Colonic mucosa (tissue), 4 donors: Measurements from ENCODE around the gene MZT2A. TPM values are rescaled to one million over a fixed set of nuclear protein-coding genes. Genes with fewer than 3 reads are reported as not detected.
"Not testable (repeated sequence)": the region's sequence is repeated elsewhere in the genome, so short reads cannot be mapped to it uniquely, and the experiment has no call there.

Experiments used
- DNase-seq: peaks from one replicate; pipeline ENCODE4 v3.0.0-alpha.2; 2020
- H3K27ac ChIP-seq: fragments of 200-600 bp; one replicate; pipeline ENCODE4 v1.8.0; 2021
- H3K27me3 ChIP-seq: fragments of 200-600 bp; one replicate; pipeline ENCODE4 v1.8.0; 2021
- H3K36me3 ChIP-seq: fragments of 200-600 bp; one replicate; pipeline ENCODE4 v1.8.0; 2021
- H3K4me1 ChIP-seq: fragments of 200-600 bp; one replicate; pipeline ENCODE4 v1.8.0; 2021; ENCODE audit warnings: mild to moderate bottlenecking
- H3K4me3 ChIP-seq: fragments of 200-600 bp; one replicate; pipeline ENCODE4 v1.8.0; 2021
- H3K9ac ChIP-seq, 2 donors: one replicate each; pipeline ENCODE4 v1.7.0; 2013; ENCODE audit warnings: control low read depth in 2 of 2, low read depth in 2 of 2, low read length in 2 of 2
- H3K9me3 ChIP-seq: fragments of 200-600 bp; one replicate; pipeline ENCODE4 v1.8.0; 2021
- intact Hi-C: fragments of 100-400 bp; cut with DNase I; formaldehyde crosslinking; loops from one replicate; pipeline ENCODE4 v1.14.1; 2022
- total RNA-seq, 2 donors: library from RNA; stranded (reverse); fragmentation: NEBNext Ultra II Directional in 1 of 2; extraction: Animal tissue kit (Norgen Biotek cat#: 25700) in 1 of 2; gene quantifications; one replicate each; pipeline ENCODE4 v1.2.1, GENCODE V29; 2021
- TF ChIP-seq, protein P1 (sequence below): fragments of 200-600 bp; IDR thresholded peaks from one replicate; pipeline ENCODE4 v1.8.0; 2022; ENCODE audit warnings: antibody characterized with exemption, mild to moderate bottlenecking
- donor health status: healthy.
- donor health status: DM: no; HTN: no; CAD: no.
- donor health status: DM: no; HTN: no; CAD: no.

The MZT2A gene, protein sequence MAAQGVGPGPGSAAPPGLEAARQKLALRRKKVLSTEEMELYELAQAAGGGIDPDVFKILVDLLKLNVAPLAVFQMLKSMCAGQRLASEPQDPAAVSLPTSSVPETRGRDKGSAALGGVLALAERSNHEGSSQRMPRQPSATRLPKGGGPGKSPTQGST
- 100 to 1,000 TPM; 120 to 125 TPM for total RNA-seq

DNA sequence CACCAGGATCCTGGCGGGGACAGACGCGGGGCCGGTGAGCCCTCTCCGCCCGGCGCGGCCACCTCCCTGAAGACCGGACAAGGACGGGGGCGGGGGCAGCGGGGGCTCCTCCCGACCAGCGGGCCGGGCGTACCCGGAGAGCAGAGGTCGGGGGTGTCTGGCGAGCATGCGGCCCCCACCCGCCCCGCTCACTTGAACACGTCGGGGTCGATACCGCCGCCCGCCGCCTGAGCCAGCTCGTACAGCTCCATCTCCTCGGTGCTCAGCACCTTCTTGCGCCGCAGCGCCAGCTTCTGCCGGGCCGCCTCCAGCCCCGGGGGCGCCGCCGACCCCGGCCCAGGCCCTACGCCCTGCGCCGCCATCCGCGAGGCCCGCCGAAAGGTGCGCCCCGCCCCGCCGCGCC, at the start of gene MZT2A:
Gene MZT2A (minus strand): TSS at position 383 of the 403 bp plus-strand sequence. CDS start 21 bp downstream, at position 362.
- intact Hi-C loops, result loop anchor here (10.0 kb wide), 1 partner anchor 183 kb away; no protein-coding TSS in a partner anchor
- H3K9me3 ChIP-seq, H3K4me1 ChIP-seq, H3K36me3 ChIP-seq, DNase-seq, H3K27me3 ChIP-seq: not testable (repeated sequence)
- H3K9ac ChIP-seq, result peak within 1 kb of the TSS; percentile 88 to 95
- H3K4me3 ChIP-seq, result peak within 1 kb of the TSS; percentile 79
- peak within 1 kb of the TSS; percentile 94 for H3K27ac ChIP-seq

DNA sequence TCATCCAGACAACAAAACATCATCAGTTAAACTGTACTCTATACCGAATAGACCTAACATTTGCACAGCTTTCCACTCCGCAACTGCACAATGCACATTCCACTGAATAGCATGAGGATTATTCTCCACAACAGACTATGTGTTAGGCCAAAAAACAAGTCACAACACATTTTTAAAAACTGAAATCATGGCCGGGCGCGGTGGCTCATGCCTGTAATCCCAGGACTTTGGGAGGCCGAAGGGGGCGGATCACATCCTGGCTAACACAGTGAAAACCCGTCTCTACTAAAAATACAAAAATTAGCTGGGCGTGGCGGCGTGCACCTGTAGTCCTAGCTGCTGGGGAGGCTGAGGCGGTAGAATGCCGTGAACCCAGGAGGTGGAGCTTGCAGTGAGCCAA, 46.7 kb upstream of the MZT2A start:
- H3K9ac ChIP-seq, intact Hi-C loops, H3K4me1 ChIP-seq, DNase-seq, H3K27ac ChIP-seq, H3K4me3 ChIP-seq, H3K27me3 ChIP-seq, H3K36me3 ChIP-seq, H3K9me3 ChIP-seq: not testable (repeated sequence)

DNA sequence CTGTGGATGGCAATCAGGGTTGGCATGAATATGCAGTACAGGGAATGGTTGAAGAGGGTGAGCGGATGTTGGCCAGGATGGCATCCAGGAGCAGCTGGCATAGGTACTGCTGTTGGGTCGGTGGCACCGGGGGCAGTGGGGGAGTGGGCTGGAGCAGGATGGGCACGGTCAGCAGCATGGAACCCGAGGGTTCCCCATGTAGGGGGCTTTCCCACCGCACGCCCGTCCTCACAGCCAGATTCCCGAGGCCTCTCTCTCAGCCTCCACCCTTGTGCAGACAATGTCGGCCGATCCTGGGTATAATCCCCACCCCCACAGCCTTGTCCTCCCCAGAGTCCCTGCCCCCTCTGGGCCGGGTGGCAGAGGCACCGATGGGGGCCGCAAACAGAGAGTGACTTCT, 44.6 kb upstream of the MZT2A start:
- intact Hi-C loops, H3K4me3 ChIP-seq, H3K9me3 ChIP-seq, H3K4me1 ChIP-seq, H3K9ac ChIP-seq, H3K36me3 ChIP-seq, H3K27me3 ChIP-seq, H3K27ac ChIP-seq, DNase-seq: not testable (repeated sequence)

DNA sequence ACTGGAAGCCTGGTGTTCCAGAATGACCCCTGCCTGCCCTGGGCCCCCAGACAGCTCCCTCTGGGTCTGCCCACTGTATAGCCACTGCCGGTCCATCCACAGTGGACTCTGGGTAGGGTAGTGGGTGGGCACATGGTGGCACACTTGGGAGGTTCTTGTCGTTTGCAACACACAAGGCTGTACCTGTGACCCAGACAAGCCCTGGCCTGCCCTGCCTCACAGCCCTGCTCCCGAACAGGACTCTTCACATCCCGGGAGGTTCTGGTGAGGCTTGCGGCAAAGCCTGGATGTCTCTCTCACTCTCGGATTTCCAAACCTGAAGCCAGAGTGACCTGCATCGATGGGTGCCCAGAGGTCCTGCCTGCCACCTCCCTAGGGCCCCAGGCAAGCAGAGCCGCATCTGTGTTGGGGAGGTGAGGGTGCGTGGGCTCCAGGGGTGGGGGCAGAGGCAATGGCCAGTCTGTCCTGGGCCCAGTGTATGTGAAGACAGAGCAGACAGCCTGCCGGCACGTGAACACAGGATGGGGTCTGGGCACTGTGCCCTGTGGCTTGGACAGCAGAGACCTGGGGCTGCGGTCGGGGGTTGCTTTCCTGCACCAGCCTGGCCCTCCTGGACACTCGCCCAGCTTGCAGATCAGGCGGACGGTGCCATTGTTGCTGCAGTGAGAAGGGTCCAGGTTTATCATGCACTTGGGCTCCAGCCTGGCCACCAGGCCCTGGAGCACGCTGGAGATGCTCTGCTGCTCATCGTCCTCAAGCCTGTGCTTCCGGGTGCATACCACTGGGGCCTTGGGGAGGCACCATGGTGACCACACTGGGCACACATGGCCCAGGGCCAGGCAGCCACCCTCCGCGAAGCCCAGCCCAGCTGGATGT, 44.0 kb upstream of the MZT2A start:
- H3K27me3 ChIP-seq, intact Hi-C loops, H3K9ac ChIP-seq, H3K4me1 ChIP-seq, H3K9me3 ChIP-seq, DNase-seq, H3K27ac ChIP-seq, H3K36me3 ChIP-seq, H3K4me3 ChIP-seq: not testable (repeated sequence)

DNA sequence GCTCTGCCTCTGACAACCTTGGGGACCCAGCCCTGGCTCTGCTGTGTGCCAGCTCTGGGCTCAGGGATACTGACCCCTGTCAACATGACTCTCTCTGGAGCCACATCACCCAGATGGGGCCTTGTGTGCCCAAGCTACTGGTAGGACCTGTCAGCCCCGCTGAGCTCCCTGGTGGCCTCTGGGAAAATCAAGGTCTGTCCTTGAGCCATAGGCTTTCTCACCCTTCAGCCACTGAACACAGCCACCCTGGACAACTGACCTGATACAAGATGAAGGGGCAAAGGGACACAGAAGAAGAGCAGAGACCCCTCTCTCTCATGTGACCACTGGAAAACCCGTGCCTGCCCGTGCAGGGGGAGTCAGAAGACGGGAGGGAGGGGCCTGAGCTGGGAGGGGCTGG, 43.3 kb upstream of the MZT2A start:
- DNase-seq, result no peak
- intact Hi-C loops, result no loop called here

DNA sequence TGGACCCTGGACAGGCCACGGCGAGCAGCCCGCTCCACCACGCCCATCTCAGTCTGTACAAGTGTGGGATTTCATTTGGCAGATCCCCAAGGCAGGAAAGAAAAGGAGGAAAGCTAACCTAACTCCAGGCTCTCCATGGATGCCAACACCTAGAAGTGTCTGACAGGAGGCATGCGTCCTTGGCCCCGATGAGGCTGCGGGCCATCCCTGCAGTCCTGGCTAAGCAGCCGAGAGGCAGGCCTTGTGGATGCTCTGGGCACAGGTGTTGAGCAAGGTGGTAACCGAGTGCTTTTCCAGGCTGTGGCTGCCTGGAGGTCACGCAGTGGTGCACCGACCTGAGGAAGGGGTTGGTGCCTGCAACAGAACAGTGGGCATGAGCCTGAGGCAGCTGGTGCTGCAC, 42.8 kb upstream of the MZT2A start:
- H3K27me3 ChIP-seq, H3K27ac ChIP-seq, H3K36me3 ChIP-seq, H3K9ac ChIP-seq, H3K4me1 ChIP-seq, intact Hi-C loops, H3K9me3 ChIP-seq, H3K4me3 ChIP-seq: not testable (repeated sequence)
- peak; percentile 9 for DNase-seq

More for the DNA sequence above, 43.3 kb upstream of the MZT2A start:
- no peak overlapping the region for H3K4me3 ChIP-seq
- H3K4me1 ChIP-seq, result no peaks in the 10 kb centered on the region
- TF ChIP-seq, protein P1, sequence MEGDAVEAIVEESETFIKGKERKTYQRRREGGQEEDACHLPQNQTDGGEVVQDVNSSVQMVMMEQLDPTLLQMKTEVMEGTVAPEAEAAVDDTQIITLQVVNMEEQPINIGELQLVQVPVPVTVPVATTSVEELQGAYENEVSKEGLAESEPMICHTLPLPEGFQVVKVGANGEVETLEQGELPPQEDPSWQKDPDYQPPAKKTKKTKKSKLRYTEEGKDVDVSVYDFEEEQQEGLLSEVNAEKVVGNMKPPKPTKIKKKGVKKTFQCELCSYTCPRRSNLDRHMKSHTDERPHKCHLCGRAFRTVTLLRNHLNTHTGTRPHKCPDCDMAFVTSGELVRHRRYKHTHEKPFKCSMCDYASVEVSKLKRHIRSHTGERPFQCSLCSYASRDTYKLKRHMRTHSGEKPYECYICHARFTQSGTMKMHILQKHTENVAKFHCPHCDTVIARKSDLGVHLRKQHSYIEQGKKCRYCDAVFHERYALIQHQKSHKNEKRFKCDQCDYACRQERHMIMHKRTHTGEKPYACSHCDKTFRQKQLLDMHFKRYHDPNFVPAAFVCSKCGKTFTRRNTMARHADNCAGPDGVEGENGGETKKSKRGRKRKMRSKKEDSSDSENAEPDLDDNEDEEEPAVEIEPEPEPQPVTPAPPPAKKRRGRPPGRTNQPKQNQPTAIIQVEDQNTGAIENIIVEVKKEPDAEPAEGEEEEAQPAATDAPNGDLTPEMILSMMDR, result no peak
- no peaks in the 10 kb centered on the region for H3K27me3 ChIP-seq
- H3K36me3 ChIP-seq, result no peaks in the 10 kb centered on the region
- H3K27ac ChIP-seq, result no peak overlapping the region
- no peaks in the 10 kb centered on the region for H3K9me3 ChIP-seq
- no peak overlapping the region for H3K9ac ChIP-seq

DNA sequence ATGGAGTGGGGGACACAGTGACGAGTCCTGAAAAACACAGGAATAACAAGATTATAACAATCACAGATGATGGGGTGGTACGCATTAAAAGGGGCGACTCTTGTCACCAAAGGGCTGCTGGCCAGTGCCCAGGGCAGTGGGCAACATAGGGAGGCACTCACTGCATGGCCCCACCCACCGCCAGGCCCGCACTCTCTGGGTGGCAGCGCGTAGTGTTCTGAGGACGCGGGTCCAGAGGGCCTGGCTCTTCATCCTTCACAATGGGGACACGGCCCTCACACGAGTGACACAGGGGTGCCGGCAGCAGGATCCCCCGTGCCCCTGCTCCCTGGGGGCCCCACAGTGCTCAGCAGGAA, 42.1 kb upstream of the MZT2A start:
- H3K4me3 ChIP-seq, intact Hi-C loops, H3K9me3 ChIP-seq, H3K27me3 ChIP-seq, H3K27ac ChIP-seq, H3K9ac ChIP-seq, H3K4me1 ChIP-seq, H3K36me3 ChIP-seq: not testable (repeated sequence)
- DNase-seq, result peak; percentile 13

DNA sequence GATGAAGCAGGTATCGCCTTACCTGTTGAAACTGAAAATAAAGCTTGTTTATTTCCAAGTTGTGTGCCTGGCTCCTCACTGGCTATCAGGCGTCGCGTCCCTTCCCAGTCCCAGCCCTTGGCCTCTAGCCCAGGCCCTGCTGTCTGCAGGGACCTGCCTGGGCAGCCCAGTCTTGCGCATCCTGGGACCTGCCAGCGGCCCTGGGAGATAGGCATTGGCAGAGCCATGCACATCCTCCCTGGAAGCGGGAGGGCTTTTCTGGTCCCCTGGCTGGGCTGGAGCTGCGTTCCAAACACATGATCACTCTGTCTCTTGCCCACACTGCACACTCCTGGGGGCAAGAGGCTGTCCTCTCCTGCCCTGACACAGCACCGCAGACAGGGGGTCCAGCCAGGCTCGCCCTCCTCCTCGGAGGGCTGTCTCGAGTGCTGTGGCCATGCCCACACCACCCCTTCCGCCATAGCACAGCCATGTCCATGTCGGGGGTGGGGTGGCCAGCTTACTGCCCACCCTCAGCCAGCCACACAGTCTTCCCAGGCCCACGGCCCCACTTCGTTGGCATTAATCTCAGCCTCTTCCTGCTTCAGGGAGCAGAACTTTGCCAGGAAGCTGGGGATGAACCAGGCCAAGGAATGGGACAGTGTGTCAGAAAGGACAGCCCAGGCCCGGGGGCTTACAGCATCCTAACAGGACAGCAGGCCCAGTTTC, 41.6 kb upstream of the MZT2A start:
- H3K9me3 ChIP-seq, H3K4me1 ChIP-seq, intact Hi-C loops, H3K36me3 ChIP-seq, H3K27me3 ChIP-seq, H3K9ac ChIP-seq, H3K4me3 ChIP-seq, H3K27ac ChIP-seq: not testable (repeated sequence)
- DNase-seq, result peak; percentile 8

DNA sequence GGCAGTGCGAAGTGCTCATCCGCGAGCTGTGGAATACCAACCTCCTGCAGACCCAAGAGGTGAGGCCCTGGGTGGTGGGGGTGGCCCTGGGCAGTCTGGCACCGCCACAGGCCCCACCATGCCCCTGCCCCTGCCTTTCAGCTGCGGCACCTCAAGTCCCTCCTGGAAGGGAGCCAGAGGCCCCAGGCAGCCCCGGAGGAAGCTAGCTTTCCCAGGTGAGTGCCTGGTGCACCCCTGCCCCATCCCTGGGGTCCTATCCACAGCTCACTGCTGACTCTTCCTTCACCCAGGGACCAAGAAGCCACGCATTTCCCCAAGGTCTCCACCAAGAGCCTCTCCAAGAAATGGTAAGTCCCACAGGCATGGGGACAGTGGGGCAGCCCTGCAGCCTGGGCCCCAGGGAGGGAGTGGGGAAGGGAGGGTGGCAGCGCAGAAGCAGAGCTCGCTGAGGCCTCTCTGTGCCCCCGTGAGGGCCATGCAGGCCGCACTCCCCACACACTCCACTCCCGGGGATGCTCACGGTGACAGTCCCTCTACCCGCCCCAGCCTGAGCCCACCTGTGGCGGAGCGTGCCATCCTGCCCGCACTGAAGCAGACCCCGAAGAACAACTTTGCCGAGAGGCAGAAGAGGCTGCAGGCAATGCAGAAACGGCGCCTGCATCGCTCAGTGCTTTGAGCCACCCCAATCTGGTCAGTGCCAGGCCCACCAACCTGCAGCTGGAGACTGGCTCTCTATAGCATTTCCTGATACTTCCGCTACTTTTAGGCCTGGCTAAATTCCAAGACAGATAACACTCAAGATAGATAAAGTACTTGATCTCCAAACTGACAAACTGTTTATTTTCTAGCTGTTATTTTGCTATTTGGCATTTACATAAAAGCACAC, 40.8 kb upstream of the MZT2A start:
- H3K4me1 ChIP-seq, H3K9ac ChIP-seq, H3K4me3 ChIP-seq, H3K36me3 ChIP-seq, intact Hi-C loops, H3K27me3 ChIP-seq, H3K27ac ChIP-seq, H3K9me3 ChIP-seq: not testable (repeated sequence)
- DNase-seq, result peak; percentile 16

DNA sequence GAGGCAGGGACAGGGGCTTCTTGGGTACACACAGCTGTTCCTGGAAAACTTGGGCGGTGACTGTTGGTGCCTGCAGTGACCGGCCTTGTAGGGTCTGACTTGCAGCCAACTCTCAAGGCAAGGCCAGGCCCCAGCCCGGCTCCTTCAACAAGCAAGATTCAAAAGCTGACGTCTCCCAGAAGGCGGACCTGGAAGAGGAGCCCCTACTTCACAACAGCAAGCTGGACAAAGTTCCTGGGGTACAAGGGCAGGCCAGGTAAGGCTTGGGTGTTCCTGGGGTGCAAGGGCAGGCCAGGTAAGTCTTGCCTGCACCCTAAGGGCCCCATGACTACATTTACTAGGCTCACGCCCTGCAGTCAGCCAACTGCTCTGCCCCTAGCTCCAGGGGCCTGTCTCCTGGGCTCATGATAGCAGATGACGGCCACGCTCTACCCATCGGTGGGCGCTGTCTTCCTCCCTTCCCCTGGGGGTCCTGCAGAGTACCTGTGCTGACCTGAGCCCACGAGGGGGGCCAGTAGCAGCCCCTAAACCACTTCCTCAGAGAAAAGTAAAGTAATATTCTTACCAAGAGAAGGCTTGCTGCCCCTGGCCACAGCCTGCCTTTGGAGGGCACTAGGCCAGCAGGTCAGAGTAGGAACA, 39.5 kb upstream of the MZT2A start:
- H3K36me3 ChIP-seq, intact Hi-C loops, H3K9me3 ChIP-seq, DNase-seq, H3K9ac ChIP-seq, H3K4me3 ChIP-seq, H3K4me1 ChIP-seq, H3K27me3 ChIP-seq, H3K27ac ChIP-seq: not testable (repeated sequence)

DNA sequence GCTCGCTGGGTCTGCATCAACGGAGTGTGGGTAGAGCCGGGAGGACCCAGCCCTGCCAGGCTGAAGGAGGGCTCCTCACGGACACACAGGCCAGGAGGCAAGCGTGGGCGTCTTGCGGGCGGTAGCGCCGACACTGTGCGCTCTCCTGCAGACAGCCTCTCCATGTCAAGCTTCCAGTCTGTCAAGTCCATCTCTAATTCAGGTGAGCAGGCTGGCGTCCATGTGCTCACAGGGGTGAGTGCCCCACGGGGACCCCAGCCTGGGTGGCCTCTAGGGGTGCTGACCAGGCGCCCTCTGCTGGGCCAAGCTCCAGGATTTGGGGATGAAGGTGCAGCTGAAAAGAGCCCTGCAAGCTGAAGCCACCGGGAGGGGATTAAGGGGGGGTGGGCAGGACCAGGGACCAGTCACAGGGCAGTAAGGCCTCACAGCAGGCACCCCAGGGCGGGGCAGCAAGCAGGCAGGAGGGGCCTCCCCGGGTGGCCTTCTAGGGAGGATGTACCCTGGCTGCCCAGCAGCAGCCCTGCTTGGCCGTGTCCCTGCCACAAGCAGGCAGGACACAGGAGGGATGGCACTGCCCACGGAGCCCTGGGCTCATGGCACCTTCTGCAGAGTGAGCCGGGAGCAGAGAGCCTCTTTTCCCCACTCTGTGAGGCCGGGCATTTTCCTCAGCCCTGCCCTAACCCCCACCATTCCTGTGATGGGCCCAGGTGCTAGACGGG, 38.6 kb upstream of the MZT2A start:
- H3K4me1 ChIP-seq, H3K27me3 ChIP-seq, intact Hi-C loops, H3K36me3 ChIP-seq, H3K9me3 ChIP-seq, H3K4me3 ChIP-seq, H3K9ac ChIP-seq, H3K27ac ChIP-seq: not testable (repeated sequence)
- DNase-seq, result peak; percentile 17
